GM12878 (cell line): Measurements from ENCODE around the gene ARHGAP44. TPM values are rescaled to one million over a fixed set of nuclear protein-coding genes. Genes with fewer than 3 reads are reported as not detected.

Experiments
- EZH2 ChIP-seq: IDR thresholded peaks from 2 replicates; pipeline ENCODE4 v1.6.1; 2012; ENCODE audit warnings: low read depth, mild to moderate bottlenecking, control low read depth, inconsistent platforms, low read length, borderline replicate concordance; ENCODE audit not compliant: control insufficient read depth
- GABPA ChIP-seq: IDR thresholded peaks from 2 replicates; pipeline ENCODE4 v1.6.1; 2014; ENCODE audit warnings: antibody characterized with exemption, low read depth, mild to moderate bottlenecking, inconsistent platforms
- IKZF1 ChIP-seq: fragments of 450-650 bp; conservative IDR thresholded peaks from 2 replicates; pipeline ENCODE4 v1.6.1; 2017; ENCODE audit warnings: antibody characterized with exemption, mild to moderate bottlenecking
- IKZF2 ChIP-seq, 2 experiments: fragments of 450-650 bp; IDR thresholded peaks; 2 replicates each; pipeline ENCODE4 v1.6.1; 2017; ENCODE audit warnings: mild to moderate bottlenecking in 2 of 2, moderate library complexity in 2 of 2
- MTA2 ChIP-seq: fragments of 450-650 bp; IDR thresholded peaks from 2 replicates; pipeline ENCODE4 v1.6.1; 2016; ENCODE audit warnings: low read depth, mild to moderate bottlenecking, moderate library complexity
- SIN3A ChIP-seq: IDR thresholded peaks from 2 replicates; pipeline ENCODE4 v1.6.1; 2012; ENCODE audit warnings: low read depth, low read length, improper control_type of control experiment
- ZSCAN29 ChIP-seq: fragments of 450-650 bp; IDR thresholded peaks from 2 replicates; pipeline ENCODE4 v1.6.1; 2017; ENCODE audit warnings: mild to moderate bottlenecking, moderate library complexity
- polyA plus RNA-seq, 11 experiments: library from polyadenylated mRNA; depleted of rRNA in 4 of 11; unstranded in 6 of 11; stranded (reverse) in 5 of 11; fragments of >200 nt; fragmentation: Nextera tagmentation in 4 of 11; fragmentation: Illumina TruSeq in 1 of 11; extraction: Ambion mirVana in 4 of 11; extraction: Trizol in 1 of 11; gene quantifications; 1 replicate in 1 of 11; 2 replicates in 10 of 11; pipeline versions ENCODE4 v1.2.1 to v1.2.3, GENCODE V29; 2011 to 2016; ENCODE audit warnings: inconsistent platforms in 2 of 11, missing spikeins in 2 of 11, low read depth in 1 of 11
- total RNA-seq, 4 experiments: library from RNA; depleted of rRNA in 3 of 4; stranded (reverse); fragments of >200 nt in 3 of 4; fragmentation: Illumina TruSeq in 1 of 4; extraction: Trizol in 1 of 4; gene quantifications; 2 replicates each; pipeline versions ENCODE4 v1.2.1 to v1.2.3, GENCODE V29; 2013 to 2021
- TF ChIP-seq, protein P1 (sequence below): IDR thresholded peaks from 2 replicates; pipeline ENCODE4 v1.6.1; 2011; ENCODE audit warnings: borderline replicate concordance, low read depth, mild to moderate bottlenecking, moderate library complexity, low read length; ENCODE audit not compliant: insufficient read depth, poor library complexity, severe bottlenecking
- TF ChIP-seq, protein P2 (sequence below): fragments of 450-650 bp; IDR thresholded peaks from 2 replicates; pipeline ENCODE4 v1.6.1; 2016; ENCODE audit warnings: mild to moderate bottlenecking, moderate library complexity, borderline replicate concordance
- TF ChIP-seq, protein P3 (sequence below), 3 experiments: IDR thresholded peaks in 2 of 3; conservative IDR thresholded peaks in 1 of 3; 2 replicates each; pipeline ENCODE4 v1.5.1; 2011; ENCODE audit warnings: low read depth in 3 of 3, low read length in 3 of 3, mild to moderate bottlenecking in 3 of 3, control low read depth in 2 of 3, moderate library complexity in 2 of 3, inconsistent platforms in 1 of 3, mixed read lengths in 1 of 3; ENCODE audit not compliant: control insufficient read depth in 2 of 3, insufficient read depth in 1 of 3; ENCODE audit errors: extremely low read depth in 1 of 3
- TF ChIP-seq, protein P4 (sequence below): fragments of 450-650 bp; IDR thresholded peaks from 2 replicates; pipeline ENCODE4 v1.6.1; 2016; ENCODE audit warnings: mild to moderate bottlenecking

The ARHGAP44 gene
- total and polyA plus RNA-seq, 10 of the 15 experiments (the other 5 are each of a cell fraction or from before 2014, with no cell fraction given) = 0.11 to 1.2 (median 0.48) TPM

DNA sequence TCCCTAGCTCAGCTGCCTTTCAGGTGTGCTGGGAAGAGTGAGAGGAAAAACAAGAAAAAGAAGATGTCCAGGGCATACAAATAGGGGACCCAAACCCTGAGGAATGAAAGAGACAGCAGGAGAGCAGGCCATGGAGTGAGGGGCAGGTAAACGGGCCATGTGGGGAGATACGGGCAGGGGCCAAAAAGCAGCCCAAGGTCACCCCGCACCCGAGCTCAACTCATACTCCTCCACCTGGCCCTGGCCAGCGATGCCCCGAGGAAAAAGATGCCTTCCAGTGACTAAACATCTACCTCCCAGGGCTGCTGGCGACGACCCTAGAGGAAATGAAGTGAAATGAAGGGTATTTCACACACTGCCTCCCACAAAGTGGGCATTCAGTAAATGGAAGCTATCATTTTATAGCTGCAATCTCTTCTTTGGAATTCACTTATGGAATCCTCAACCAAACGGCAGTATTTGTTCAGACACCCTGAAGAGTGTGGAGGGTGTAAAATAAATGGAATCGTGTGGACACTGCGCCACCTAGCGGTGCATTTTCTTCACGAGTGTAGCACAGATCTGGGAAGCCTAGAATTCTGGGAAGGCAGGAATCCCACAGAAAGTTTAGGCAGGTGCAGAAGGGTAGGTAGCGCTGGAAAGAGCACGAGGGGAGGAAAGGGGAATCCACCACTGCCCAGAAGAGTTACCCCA, 213.6 kb downstream of the ARHGAP44 start (continued):
- TF ChIP-seq EZH2 (no peak), ZSCAN29 (no peak), SIN3A (no peak), MTA2 (no peak), IKZF2 (IDR thresholded peaks at IDR 0.05) (peak in 1 of 2 experiments; percentile 17; a peak in 1 of 4 replicates), IKZF1 (peak; percentile 18; the same call in 1 of the 2 replicates), GABPA (no peak)
- TF ChIP-seq, protein P1, sequence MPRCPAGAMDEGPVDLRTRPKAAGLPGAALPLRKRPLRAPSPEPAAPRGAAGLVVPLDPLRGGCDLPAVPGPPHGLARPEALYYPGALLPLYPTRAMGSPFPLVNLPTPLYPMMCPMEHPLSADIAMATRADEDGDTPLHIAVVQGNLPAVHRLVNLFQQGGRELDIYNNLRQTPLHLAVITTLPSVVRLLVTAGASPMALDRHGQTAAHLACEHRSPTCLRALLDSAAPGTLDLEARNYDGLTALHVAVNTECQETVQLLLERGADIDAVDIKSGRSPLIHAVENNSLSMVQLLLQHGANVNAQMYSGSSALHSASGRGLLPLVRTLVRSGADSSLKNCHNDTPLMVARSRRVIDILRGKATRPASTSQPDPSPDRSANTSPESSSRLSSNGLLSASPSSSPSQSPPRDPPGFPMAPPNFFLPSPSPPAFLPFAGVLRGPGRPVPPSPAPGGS = no peak
- TF ChIP-seq, protein P2, sequence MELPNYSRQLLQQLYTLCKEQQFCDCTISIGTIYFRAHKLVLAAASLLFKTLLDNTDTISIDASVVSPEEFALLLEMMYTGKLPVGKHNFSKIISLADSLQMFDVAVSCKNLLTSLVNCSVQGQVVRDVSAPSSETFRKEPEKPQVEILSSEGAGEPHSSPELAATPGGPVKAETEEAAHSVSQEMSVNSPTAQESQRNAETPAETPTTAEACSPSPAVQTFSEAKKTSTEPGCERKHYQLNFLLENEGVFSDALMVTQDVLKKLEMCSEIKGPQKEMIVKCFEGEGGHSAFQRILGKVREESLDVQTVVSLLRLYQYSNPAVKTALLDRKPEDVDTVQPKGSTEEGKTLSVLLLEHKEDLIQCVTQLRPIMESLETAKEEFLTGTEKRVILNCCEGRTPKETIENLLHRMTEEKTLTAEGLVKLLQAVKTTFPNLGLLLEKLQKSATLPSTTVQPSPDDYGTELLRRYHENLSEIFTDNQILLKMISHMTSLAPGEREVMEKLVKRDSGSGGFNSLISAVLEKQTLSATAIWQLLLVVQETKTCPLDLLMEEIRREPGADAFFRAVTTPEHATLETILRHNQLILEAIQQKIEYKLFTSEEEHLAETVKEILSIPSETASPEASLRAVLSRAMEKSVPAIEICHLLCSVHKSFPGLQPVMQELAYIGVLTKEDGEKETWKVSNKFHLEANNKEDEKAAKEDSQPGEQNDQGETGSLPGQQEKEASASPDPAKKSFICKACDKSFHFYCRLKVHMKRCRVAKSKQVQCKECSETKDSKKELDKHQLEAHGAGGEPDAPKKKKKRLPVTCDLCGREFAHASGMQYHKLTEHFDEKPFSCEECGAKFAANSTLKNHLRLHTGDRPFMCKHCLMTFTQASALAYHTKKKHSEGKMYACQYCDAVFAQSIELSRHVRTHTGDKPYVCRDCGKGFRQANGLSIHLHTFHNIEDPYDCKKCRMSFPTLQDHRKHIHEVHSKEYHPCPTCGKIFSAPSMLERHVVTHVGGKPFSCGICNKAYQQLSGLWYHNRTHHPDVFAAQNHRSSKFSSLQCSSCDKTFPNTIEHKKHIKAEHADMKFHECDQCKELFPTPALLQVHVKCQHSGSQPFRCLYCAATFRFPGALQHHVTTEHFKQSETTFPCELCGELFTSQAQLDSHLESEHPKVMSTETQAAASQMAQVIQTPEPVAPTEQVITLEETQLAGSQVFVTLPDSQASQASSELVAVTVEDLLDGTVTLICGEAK = no peak
- TF ChIP-seq, protein P3, sequence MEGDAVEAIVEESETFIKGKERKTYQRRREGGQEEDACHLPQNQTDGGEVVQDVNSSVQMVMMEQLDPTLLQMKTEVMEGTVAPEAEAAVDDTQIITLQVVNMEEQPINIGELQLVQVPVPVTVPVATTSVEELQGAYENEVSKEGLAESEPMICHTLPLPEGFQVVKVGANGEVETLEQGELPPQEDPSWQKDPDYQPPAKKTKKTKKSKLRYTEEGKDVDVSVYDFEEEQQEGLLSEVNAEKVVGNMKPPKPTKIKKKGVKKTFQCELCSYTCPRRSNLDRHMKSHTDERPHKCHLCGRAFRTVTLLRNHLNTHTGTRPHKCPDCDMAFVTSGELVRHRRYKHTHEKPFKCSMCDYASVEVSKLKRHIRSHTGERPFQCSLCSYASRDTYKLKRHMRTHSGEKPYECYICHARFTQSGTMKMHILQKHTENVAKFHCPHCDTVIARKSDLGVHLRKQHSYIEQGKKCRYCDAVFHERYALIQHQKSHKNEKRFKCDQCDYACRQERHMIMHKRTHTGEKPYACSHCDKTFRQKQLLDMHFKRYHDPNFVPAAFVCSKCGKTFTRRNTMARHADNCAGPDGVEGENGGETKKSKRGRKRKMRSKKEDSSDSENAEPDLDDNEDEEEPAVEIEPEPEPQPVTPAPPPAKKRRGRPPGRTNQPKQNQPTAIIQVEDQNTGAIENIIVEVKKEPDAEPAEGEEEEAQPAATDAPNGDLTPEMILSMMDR (IDR thresholded peaks at IDR 0.05 in 2 of 3, conservative IDR thresholded peaks at IDR 0.05 in 1 of 3; ENCODE audit: control insufficient read depth in 2 of 3, extremely low read depth in 1 of 3, insufficient read depth in 1 of 3, low read depth in 3 of 3, low read length in 3 of 3) = peak; percentile 72 to 84 (median 80)
- TF ChIP-seq, protein P4, sequence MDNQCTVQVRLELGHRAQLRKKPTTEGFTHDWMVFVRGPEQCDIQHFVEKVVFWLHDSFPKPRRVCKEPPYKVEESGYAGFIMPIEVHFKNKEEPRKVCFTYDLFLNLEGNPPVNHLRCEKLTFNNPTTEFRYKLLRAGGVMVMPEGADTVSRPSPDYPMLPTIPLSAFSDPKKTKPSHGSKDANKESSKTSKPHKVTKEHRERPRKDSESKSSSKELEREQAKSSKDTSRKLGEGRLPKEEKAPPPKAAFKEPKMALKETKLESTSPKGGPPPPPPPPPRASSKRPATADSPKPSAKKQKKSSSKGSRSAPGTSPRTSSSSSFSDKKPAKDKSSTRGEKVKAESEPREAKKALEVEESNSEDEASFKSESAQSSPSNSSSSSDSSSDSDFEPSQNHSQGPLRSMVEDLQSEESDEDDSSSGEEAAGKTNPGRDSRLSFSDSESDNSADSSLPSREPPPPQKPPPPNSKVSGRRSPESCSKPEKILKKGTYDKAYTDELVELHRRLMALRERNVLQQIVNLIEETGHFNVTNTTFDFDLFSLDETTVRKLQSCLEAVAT = no peak
